ENCODE data around the gene ZNF296.

GRCh38 chr19:45112111-45112827 is 36.0 kb upstream of the ZNF296 start:
- no peak for TF ChIP-seq CTCF (IDR thresholded peaks at IDR 0.05; ENCODE audit: extremely low read depth in 1 of 2, insufficient read depth in 1 of 2, low read depth in 1 of 2, low read length in 2 of 2)
- TF ChIP-seq POLR2A (IDR thresholded peaks at IDR 0.05; ENCODE audit: low read depth, low read length): no peak
- TF ChIP-seq EZH2 (IDR thresholded peaks at IDR 0.05; ENCODE audit: borderline replicate concordance, low read depth, low read length, severe bottlenecking): no peak
- no peak for TF ChIP-seq MAX (IDR thresholded peaks at IDR 0.05; ENCODE audit: insufficient read depth, insufficient read length)
- TF ChIP-seq MYC (IDR thresholded peaks at IDR 0.05; ENCODE audit: low read depth, low read length): no peak
